Esophagus squamous epithelium (tissue), 5 donors: Measurements from ENCODE around the gene MTNR1B. TPM values are rescaled to one million over a fixed set of nuclear protein-coding genes. Genes with fewer than 3 reads are reported as not detected.

Experiments used
- DNase-seq: peaks from one replicate; lab custom pipeline; 2025; lab: John Stamatoyannopoulos, UW
- H3K27ac ChIP-seq, 4 donors: fragments of 200-600 bp; sonication (generic); one replicate each; pipeline ENCODE4 v1.5.1; 2016 to 2019; ENCODE audit warnings: mild to moderate bottlenecking in 1 of 4
- H3K27me3 ChIP-seq, 4 donors: fragments of 200-600 bp; sonication (generic); 1 replicate in 3 of 4; 2 replicates in 1 of 4; pipeline versions ENCODE4 v1.5.1 to v1.6.0; 2017 to 2021; ENCODE audit warnings: antibody characterized with exemption in 1 of 4
- H3K36me3 ChIP-seq, 3 donors: fragments of 200-600 bp; sonication (generic); one replicate each; pipeline ENCODE4 v1.5.1; 2016 to 2019
- H3K4me1 ChIP-seq, 3 donors: fragments of 200-600 bp; sonication (generic); one replicate each; pipeline ENCODE4 v1.5.1; 2017 to 2019
- H3K4me3 ChIP-seq, 4 donors: fragments of 200-600 bp; sonication (generic); 1 replicate in 3 of 4; 2 replicates in 1 of 4; pipeline ENCODE4 v1.5.1; 2016 to 2019; ENCODE audit warnings: mild to moderate bottlenecking in 2 of 4, moderate library complexity in 1 of 4
- H3K9me3 ChIP-seq, 3 donors: fragments of 200-600 bp; sonication (generic); one replicate each; pipeline ENCODE4 v1.5.1; 2016 to 2019
- CTCF ChIP-seq, 6 experiments: fragments of 450-650 bp in 4 of 6; fragments of 200-600 bp in 2 of 6; sonication (generic) in 2 of 6; IDR thresholded peaks; one replicate each; pipeline ENCODE4 v1.5.1; 2016 to 2019; ENCODE audit warnings: antibody characterized with exemption in 6 of 6, mild to moderate bottlenecking in 4 of 6, moderate library complexity in 4 of 6
- POLR2A ChIP-seq, 4 donors: fragments of 450-650 bp; IDR thresholded peaks; one replicate each; pipeline ENCODE4 v1.6.1; 2017; ENCODE audit warnings: antibody characterized with exemption in 4 of 4, mild to moderate bottlenecking in 4 of 4, moderate library complexity in 3 of 4
- WGBS, 2 donors: methylation state at CpG; one replicate each; pipeline ENCODE4 v1.1.5; 2018; 5-methylcytosine and 5-hydroxymethylcytosine counted together
- intact Hi-C: fragments of 100-400 bp; cut with DNase I; formaldehyde crosslinking; loops from one replicate; pipeline ENCODE4 v1.15.0; 2022
- total RNA-seq, 4 donors: library from RNA; depleted of rRNA; stranded (reverse); fragments of >200 nt; gene quantifications; one replicate each; pipeline ENCODE4 v1.1.0, GENCODE V29; 2016
- donor health status: DM: yes; HTN: yes; CAD: no.

The MTNR1B gene
- total RNA-seq, 4 donors from 2014 or later: not detected

GRCh38 chr11:92948116-92948515, 21.3 kb upstream of the MTNR1B start:
- Histone ChIP-seq H3K27ac (no peak overlapping the region), H3K36me3 (no peaks in the 10 kb centered on the region), H3K9me3 (no peaks in the 10 kb centered on the region), H3K4me1 (no peaks in the 10 kb centered on the region), H3K4me3 (no peak overlapping the region), H3K27me3 (no peaks in the 10 kb centered on the region)
- 58 to 65% methylated on average over 5 of the region's 5 CpGs for WGBS, 2 donors
- TF ChIP-seq POLR2A (IDR thresholded peaks at IDR 0.05) (no peak), CTCF (IDR thresholded peaks at IDR 0.05) (no peak)
- intact Hi-C loops: loop anchor here (10.0 kb wide), 1 partner anchor 277 kb away; no protein-coding TSS in a partner anchor
- DNase-seq: no peak

- intact Hi-C loops: no loop called here
- no peak overlapping the region for H3K4me3 ChIP-seq
- TF ChIP-seq POLR2A (IDR thresholded peaks at IDR 0.05) (no peak), CTCF (IDR thresholded peaks at IDR 0.05) (no peak)
- H3K9me3 ChIP-seq: no peaks in the 10 kb centered on the region
- 77 to 86% methylated on average over 3 to 5 of the region's 5 CpGs for WGBS, 2 donors
- no peaks in the 10 kb centered on the region for H3K4me1 ChIP-seq
- no peak overlapping the region for H3K27ac ChIP-seq
- H3K27me3 ChIP-seq: no peaks in the 10 kb centered on the region
- H3K36me3 ChIP-seq: no peaks in the 10 kb centered on the region
- no peak for DNase-seq
Measured at GRCh38 chr11:92954003-92954402, 15.4 kb upstream of the MTNR1B start.

GRCh38 chr11:92955860-92956259, 13.6 kb upstream of the MTNR1B start:
- intact Hi-C loops: no loop called here
- H3K4me3 ChIP-seq: no peak overlapping the region
- H3K36me3 ChIP-seq: no peaks in the 10 kb centered on the region
- TF ChIP-seq POLR2A (IDR thresholded peaks at IDR 0.05) (no peak), CTCF (IDR thresholded peaks at IDR 0.05) (no peak)
- DNase-seq: no peak
- no peaks in the 10 kb centered on the region for H3K9me3 ChIP-seq
- peak overlapping the region in 1 of 4 donors; percentile 11 for H3K27ac ChIP-seq
- H3K27me3 ChIP-seq: no peaks in the 10 kb centered on the region
- no peaks in the 10 kb centered on the region for H3K4me1 ChIP-seq

GRCh38 chr11:92960886-92961285, 8.6 kb upstream of the MTNR1B start:
- Histone ChIP-seq H3K4me1 (peaks cover 0 to 12% (median 3%) of the 10 kb centered on the region in 3 donors), H3K36me3 (no peaks in the 10 kb centered on the region)
- no peak for DNase-seq

GRCh38 chr11:92962446-92962845, 7.0 kb upstream of the MTNR1B start:
- H3K4me1 ChIP-seq: peaks cover 0 to 12% (median 3%) of the 10 kb centered on the region in 3 donors
- TF ChIP-seq POLR2A (IDR thresholded peaks at IDR 0.05): no peak
- intact Hi-C loops: no loop called here
- H3K27ac ChIP-seq: no peak overlapping the region
- DNase-seq: no peak
- H3K36me3 ChIP-seq: no peaks in the 10 kb centered on the region
- peaks cover 0 to 7% (median 0%) of the 10 kb centered on the region in 4 donors for H3K27me3 ChIP-seq
- H3K9me3 ChIP-seq: no peaks in the 10 kb centered on the region
- WGBS, 2 donors: 57 to 72% methylated on average over 1 of the region's 1 CpG
- no peak overlapping the region for H3K4me3 ChIP-seq

More at GRCh38 chr11:92960886-92961285, 8.6 kb upstream of the MTNR1B start:
- H3K27me3 ChIP-seq: no peaks in the 10 kb centered on the region
- no peak overlapping the region for H3K4me3 ChIP-seq
- WGBS, 2 donors: 45 to 53% methylated on average over 1 of the region's 1 CpG
- intact Hi-C loops: no loop called here
- no peak for TF ChIP-seq CTCF (IDR thresholded peaks at IDR 0.05)
- no peak for TF ChIP-seq POLR2A (IDR thresholded peaks at IDR 0.05)
- H3K27ac ChIP-seq: no peak overlapping the region
- H3K9me3 ChIP-seq: no peaks in the 10 kb centered on the region

GRCh38 chr11:92964471-92964870, 5.0 kb upstream of the MTNR1B start:
- Histone ChIP-seq H3K9me3 (no peaks in the 10 kb centered on the region), H3K36me3 (no peaks in the 10 kb centered on the region), H3K27me3 (peaks cover 0 to 24% (median 0%) of the 10 kb centered on the region in 4 donors), H3K4me1 (peaks cover 0 to 15% (median 3%) of the 10 kb centered on the region in 3 donors), H3K4me3 (no peak overlapping the region), H3K27ac (no peak overlapping the region)
- 33 to 46% methylated on average over 8 of the region's 8 CpGs for WGBS, 2 donors
- no peak for DNase-seq
- intact Hi-C loops: no loop called here
- no peak for TF ChIP-seq POLR2A (IDR thresholded peaks at IDR 0.05)
- no peak for TF ChIP-seq CTCF (IDR thresholded peaks at IDR 0.05)
